GM19351 (cell line): ENCODE data around the gene GOLGA2.
A peak's percentile ranks its signal among the peaks of the same experiment; 100 is the strongest.

Experiments
- ATAC-seq: cut with Tn5 transposase; IDR thresholded peaks from one replicate; pipeline ENCODE4 v1.9.1; 2021; ENCODE audit warnings: mild to moderate bottlenecking, moderate library complexity; ENCODE audit not compliant: unreplicated experiment

The GOLGA2 gene

GRCh38 chr9:128275198-128276007, at the start of gene GOLGA2:
GOLGA2 (minus strand) TSS chr9:128276007; CDS start chr9:128275976, 31 bp downstream.
- ATAC-seq, result peak; percentile 49

GRCh38 chr9:128324401-128324800, 48.6 kb upstream of the GOLGA2 start:
- no peak for ATAC-seq

- no peak for ATAC-seq
These were observed 48.0 kb upstream of the GOLGA2 start for GRCh38 chr9:128323791-128324190.

GRCh38 chr9:128323212-128323730, 47.5 kb upstream of the GOLGA2 start:
- no peak for ATAC-seq

GRCh38 chr9:128322404-128323211, 46.8 kb upstream of the GOLGA2 start, which contains the start of the genes COQ4 and TRUB2:
COQ4 (plus strand) TSS chr9:128322839; CDS start chr9:128322859, 20 bp downstream.
TRUB2 (minus strand) TSS chr9:128322447; CDS start chr9:128322408, 39 bp downstream.
- ATAC-seq, result peak; percentile 84

- peak; percentile 10 for ATAC-seq
These were observed 46.1 kb upstream of the GOLGA2 start for GRCh38 chr9:128321879-128322403.

GRCh38 chr9:128321343-128321742, 45.5 kb upstream of the GOLGA2 start:
- ATAC-seq, result no peak

- no peak for ATAC-seq
These were observed 41.8 kb upstream of the GOLGA2 start for GRCh38 chr9:128317629-128318028.

- no peak for ATAC-seq
These were observed 40.6 kb upstream of the GOLGA2 start for GRCh38 chr9:128316421-128316820.

GRCh38 chr9:128314697-128315096, 38.9 kb upstream of the GOLGA2 start:
- ATAC-seq, result no peak

- ATAC-seq, result no peak
These were observed 34.7 kb upstream of the GOLGA2 start for GRCh38 chr9:128310461-128310860.

GRCh38 chr9:128309551-128309950, 33.7 kb upstream of the GOLGA2 start:
- no peak for ATAC-seq

GRCh38 chr9:128304971-128305288, 29.1 kb upstream of the GOLGA2 start:
- ATAC-seq, result no peak

- no peak for ATAC-seq
These were observed 28.5 kb upstream of the GOLGA2 start for GRCh38 chr9:128304136-128304970.

- ATAC-seq, result no peak
These were observed 23.0 kb upstream of the GOLGA2 start for GRCh38 chr9:128298535-128299482.

- no peak for ATAC-seq
These were observed 21.5 kb upstream of the GOLGA2 start for GRCh38 chr9:128297221-128297773.

GRCh38 chr9:128296340-128297220, 20.8 kb upstream of the GOLGA2 start:
- ATAC-seq, result no peak

- ATAC-seq, result no peak
These were observed 18.3 kb upstream of the GOLGA2 start for GRCh38 chr9:128294142-128294541.
